Measurements from ENCODE around the gene PIK3C2B. TPM values are rescaled to one million over a fixed set of nuclear protein-coding genes. Genes with fewer than 3 reads are reported as not detected.

The PIK3C2B gene
- polyA plus RNA-seq, 1 donor (not counting 4 experiments of a cell fraction or from before 2014, with no cell fraction given), result 5.4 TPM

DNA sequence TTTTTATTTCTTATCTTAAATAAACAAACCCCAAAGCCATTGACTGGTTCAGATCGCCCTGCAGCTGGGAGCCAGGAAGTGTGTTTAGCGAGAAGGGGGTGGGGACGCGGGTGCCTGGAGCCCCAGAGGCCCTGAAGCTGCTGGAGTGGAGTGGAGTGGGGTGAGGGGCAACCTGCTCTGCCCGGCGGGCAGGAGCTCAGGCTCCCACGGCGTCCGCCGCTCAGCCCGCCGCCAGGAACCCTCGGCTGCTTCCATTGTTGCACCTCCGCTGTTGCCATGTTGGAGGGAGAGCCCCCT is 673 bp downstream of the PIK3C2B start:
- no peaks in the 10 kb centered on the region for H4K20me1 ChIP-seq (ENCODE audit: control insufficient read depth, extremely low read depth, insufficient read depth, low read length)
- no peaks in the 10 kb centered on the region for H3K9me3 ChIP-seq (ENCODE audit: control insufficient read depth, low read depth, low read length)
- H3K4me3 ChIP-seq (ENCODE audit: control insufficient read depth in 2 of 3, extremely low read depth in 1 of 3, insufficient read depth in 2 of 3, low read depth in 1 of 3, low read length in 3 of 3), result peak overlapping the region; percentile 72 to 86 (median 85)
- no peaks in the 10 kb centered on the region for H3K79me2 ChIP-seq (ENCODE audit: control insufficient read depth, insufficient read depth, low read length)
- peak overlapping the region; percentile 99 for H3K4me2 ChIP-seq (ENCODE audit: control insufficient read depth, extremely low read depth, insufficient read depth, low read depth, low read length)
- DNase-seq (ENCODE audit: low read depth, low spot score) (no peak), FAIRE-seq (no peak)
- peaks cover 15% of the 10 kb centered on the region for H3K4me1 ChIP-seq (ENCODE audit: control insufficient read depth, extremely low read depth, insufficient read depth, low read length)
- H3K27me3 ChIP-seq (ENCODE audit: control insufficient read depth, extremely low read depth, insufficient read depth, low read length), result no peaks in the 10 kb centered on the region
- no peaks in the 10 kb centered on the region for H3K36me3 ChIP-seq (ENCODE audit: control insufficient read depth in 2 of 2, extremely low read depth in 1 of 2, insufficient read depth in 2 of 2, low read length in 2 of 2)
- no peak overlapping the region for H3K27ac ChIP-seq (ENCODE audit: control insufficient read depth, insufficient read depth, low read length)
- peak overlapping the region; percentile 96 for H2AFZ ChIP-seq (ENCODE audit: control insufficient read depth, low read length)
- dilution Hi-C loops (cut with MboI; ENCODE audit: extremely low pct_ligation_motif_present, low sequenced_read_pairs), result no loop called here
- H3K9me1 ChIP-seq (ENCODE audit: control insufficient read depth, extremely low read depth, insufficient read depth, low read length), result no peaks in the 10 kb centered on the region
- H3K9ac ChIP-seq (ENCODE audit: control insufficient read depth, extremely low read depth, insufficient read depth, low read length), result peak overlapping the region; percentile 74
- TF ChIP-seq, protein P1, sequence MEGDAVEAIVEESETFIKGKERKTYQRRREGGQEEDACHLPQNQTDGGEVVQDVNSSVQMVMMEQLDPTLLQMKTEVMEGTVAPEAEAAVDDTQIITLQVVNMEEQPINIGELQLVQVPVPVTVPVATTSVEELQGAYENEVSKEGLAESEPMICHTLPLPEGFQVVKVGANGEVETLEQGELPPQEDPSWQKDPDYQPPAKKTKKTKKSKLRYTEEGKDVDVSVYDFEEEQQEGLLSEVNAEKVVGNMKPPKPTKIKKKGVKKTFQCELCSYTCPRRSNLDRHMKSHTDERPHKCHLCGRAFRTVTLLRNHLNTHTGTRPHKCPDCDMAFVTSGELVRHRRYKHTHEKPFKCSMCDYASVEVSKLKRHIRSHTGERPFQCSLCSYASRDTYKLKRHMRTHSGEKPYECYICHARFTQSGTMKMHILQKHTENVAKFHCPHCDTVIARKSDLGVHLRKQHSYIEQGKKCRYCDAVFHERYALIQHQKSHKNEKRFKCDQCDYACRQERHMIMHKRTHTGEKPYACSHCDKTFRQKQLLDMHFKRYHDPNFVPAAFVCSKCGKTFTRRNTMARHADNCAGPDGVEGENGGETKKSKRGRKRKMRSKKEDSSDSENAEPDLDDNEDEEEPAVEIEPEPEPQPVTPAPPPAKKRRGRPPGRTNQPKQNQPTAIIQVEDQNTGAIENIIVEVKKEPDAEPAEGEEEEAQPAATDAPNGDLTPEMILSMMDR (optimal IDR thresholded peaks at IDR 0.05 in 1 of 3, IDR thresholded peaks at IDR 0.05 in 1 of 3, conservative IDR thresholded peaks at IDR 0.05 in 1 of 3; ENCODE audit: extremely low read depth in 1 of 3, insufficient read depth in 2 of 3, low read length in 3 of 3), result no peak
- no peak for TF ChIP-seq EZH2 (IDR thresholded peaks at IDR 0.05; ENCODE audit: low read length)

DNA sequence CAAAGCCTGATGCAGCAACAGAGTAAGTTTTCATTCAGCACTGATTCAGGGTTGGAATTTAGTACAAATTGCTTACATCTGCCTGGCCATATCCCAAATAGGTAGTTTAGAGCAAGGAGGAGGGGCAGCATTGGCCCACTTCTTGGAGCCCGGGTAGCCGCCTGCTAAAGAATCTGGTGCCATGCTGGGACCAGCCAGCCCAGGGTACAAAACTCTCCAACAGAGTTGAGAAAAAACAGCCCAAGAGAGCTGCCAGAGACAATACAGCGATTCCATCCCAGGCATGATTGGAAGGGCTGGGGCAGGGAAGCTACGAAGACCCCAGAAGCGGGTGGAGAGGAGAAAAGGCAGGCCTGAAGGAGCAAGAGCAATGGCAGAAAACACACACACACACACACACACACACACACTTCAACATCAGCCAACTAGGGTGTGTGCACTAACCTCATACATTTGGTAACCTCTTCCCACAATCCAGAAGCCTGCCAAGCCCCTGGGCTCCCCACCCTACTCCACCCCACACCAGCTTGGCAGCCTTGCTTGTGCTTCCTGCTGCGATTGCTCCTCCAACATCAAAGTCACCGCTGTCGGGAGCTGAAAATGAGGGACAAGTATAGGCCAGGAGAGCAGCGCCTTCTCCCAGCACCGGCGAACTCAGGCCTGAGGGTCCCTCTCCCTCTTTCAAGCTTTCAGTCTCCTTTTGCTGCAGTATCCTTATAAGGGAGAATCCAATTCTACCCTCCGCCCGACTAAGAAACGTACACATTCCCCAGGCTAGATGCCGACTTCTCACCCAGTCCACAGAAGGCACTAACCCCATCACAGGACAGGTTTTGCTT is 1.2 kb downstream of the PIK3C2B start:
- dilution Hi-C loops (cut with MboI; ENCODE audit: extremely low pct_ligation_motif_present, low sequenced_read_pairs), result no loop called here
- no peaks in the 10 kb centered on the region for H3K36me3 ChIP-seq (ENCODE audit: control insufficient read depth in 2 of 2, extremely low read depth in 1 of 2, insufficient read depth in 2 of 2, low read length in 2 of 2)

More for the DNA sequence above, 1.2 kb downstream of the PIK3C2B start:
- peak overlapping the region; percentile 96 for H2AFZ ChIP-seq (ENCODE audit: control insufficient read depth, low read length)
- H3K27me3 ChIP-seq (ENCODE audit: control insufficient read depth, extremely low read depth, insufficient read depth, low read length), result no peaks in the 10 kb centered on the region
- H3K4me2 ChIP-seq (ENCODE audit: control insufficient read depth, extremely low read depth, insufficient read depth, low read depth, low read length), result peak overlapping the region; percentile 99
- H3K79me2 ChIP-seq (ENCODE audit: control insufficient read depth, insufficient read depth, low read length), result no peaks in the 10 kb centered on the region
- DNase-seq (ENCODE audit: low read depth, low spot score), result no peak
- peak overlapping the region; percentile 74 for H3K9ac ChIP-seq (ENCODE audit: control insufficient read depth, extremely low read depth, insufficient read depth, low read length)
- TF ChIP-seq, protein P1 (optimal IDR thresholded peaks at IDR 0.05 in 1 of 3, IDR thresholded peaks at IDR 0.05 in 1 of 3, conservative IDR thresholded peaks at IDR 0.05 in 1 of 3; ENCODE audit: extremely low read depth in 1 of 3, insufficient read depth in 2 of 3, low read length in 3 of 3), result no peak
- no peak for TF ChIP-seq EZH2 (IDR thresholded peaks at IDR 0.05; ENCODE audit: low read length)
- H3K9me1 ChIP-seq (ENCODE audit: control insufficient read depth, extremely low read depth, insufficient read depth, low read length), result no peaks in the 10 kb centered on the region
- H3K9me3 ChIP-seq (ENCODE audit: control insufficient read depth, low read depth, low read length), result no peaks in the 10 kb centered on the region
- no peak for FAIRE-seq
- no peaks in the 10 kb centered on the region for H4K20me1 ChIP-seq (ENCODE audit: control insufficient read depth, extremely low read depth, insufficient read depth, low read length)
- peaks cover 15% of the 10 kb centered on the region for H3K4me1 ChIP-seq (ENCODE audit: control insufficient read depth, extremely low read depth, insufficient read depth, low read length)
- peak overlapping the region; percentile 72 to 86 (median 85) for H3K4me3 ChIP-seq (ENCODE audit: control insufficient read depth in 2 of 3, extremely low read depth in 1 of 3, insufficient read depth in 2 of 3, low read depth in 1 of 3, low read length in 3 of 3)
- no peak overlapping the region for H3K27ac ChIP-seq (ENCODE audit: control insufficient read depth, insufficient read depth, low read length)

All from keratinocyte (primary cell).